Stimulated activated CD8-positive, alpha-beta memory T cell treated with anti-CD3 and anti-CD28 coated beads, Interleukin-2, amount 100 ng/mL, for 48 hours (primary cell): ENCODE results near the gene IRS1.
"Not testable (repeated sequence)": the region's sequence is repeated elsewhere in the genome, so short reads cannot be mapped to it uniquely, and the experiment has no call there.

Experiments used
- DNase-seq, 2 donors: peaks; one replicate each; pipeline ENCODE4 v3.0.0-alpha.2; 2020; ENCODE audit warnings: low read depth in 2 of 2

IRS1 gene

GRCh38 chr2:226799211-226799975 is at the start of gene IRS1:
TSS of gene IRS1 (minus strand) at chr2:226799820. CDS start at chr2:226798738, 1,082 bp downstream.
- peak; percentile 41 to 46 for DNase-seq

- no peak for DNase-seq
Measured at GRCh38 chr2:226849349-226849748, 49.7 kb upstream of the IRS1 start.

- DNase-seq, result no peak
Measured at GRCh38 chr2:226847511-226847910, 47.9 kb upstream of the IRS1 start.

- DNase-seq, result no peak
Measured at GRCh38 chr2:226847090-226847489, 47.5 kb upstream of the IRS1 start.

GRCh38 chr2:226845386-226846116 is 45.9 kb upstream of the IRS1 start:
- no peak for DNase-seq

GRCh38 chr2:226843001-226843400 is 43.4 kb upstream of the IRS1 start:
- DNase-seq, result not testable (repeated sequence)

GRCh38 chr2:226839951-226840350 is 40.3 kb upstream of the IRS1 start:
- DNase-seq, result no peak

- no peak for DNase-seq
Measured at GRCh38 chr2:226839161-226839560, 39.5 kb upstream of the IRS1 start.

- no peak for DNase-seq
Measured at GRCh38 chr2:226838722-226839121, 39.1 kb upstream of the IRS1 start.

- no peak for DNase-seq
Measured at GRCh38 chr2:226837787-226838603, 38.4 kb upstream of the IRS1 start.

- DNase-seq, result no peak
Measured at GRCh38 chr2:226837334-226837733, 37.7 kb upstream of the IRS1 start.

- no peak for DNase-seq
Measured at GRCh38 chr2:226836548-226836885, 36.9 kb upstream of the IRS1 start.

GRCh38 chr2:226835796-226836547 is 36.4 kb upstream of the IRS1 start, which contains the start of gene RHBDD1:
TSS of gene RHBDD1 (plus strand) at chr2:226836054. CDS start at chr2:226864694, 28,640 bp downstream.
- DNase-seq, result peak; percentile 91 to 92

GRCh38 chr2:226835420-226835795 is 35.8 kb upstream of the IRS1 start:
- DNase-seq, result no peak

GRCh38 chr2:226834880-226835279 is 35.3 kb upstream of the IRS1 start:
- DNase-seq, result not testable (repeated sequence)

GRCh38 chr2:226832061-226832460 is 32.4 kb upstream of the IRS1 start:
- DNase-seq, result no peak

- DNase-seq, result no peak
Measured at GRCh38 chr2:226831266-226831665, 31.6 kb upstream of the IRS1 start.

- no peak for DNase-seq
Measured at GRCh38 chr2:226829721-226830631, 30.4 kb upstream of the IRS1 start.

GRCh38 chr2:226828191-226828590 is 28.6 kb upstream of the IRS1 start:
- no peak for DNase-seq

- DNase-seq, result no peak
Measured at GRCh38 chr2:226825056-226825455, 25.4 kb upstream of the IRS1 start.

GRCh38 chr2:226818930-226819329 is 19.3 kb upstream of the IRS1 start:
- no peak for DNase-seq
